GM23338 (cell line): ENCODE data around the gene QPCTL. TPM values are rescaled to one million over a fixed set of nuclear protein-coding genes. Genes with fewer than 3 reads are reported as not detected.
A peak's percentile ranks its signal among the peaks of the same experiment; 100 is the strongest.

Experiments used
- ATAC-seq: fragments of 200-7000 bp; cut with Tn5 transposase; 3 replicates; pipeline ENCODE4 v1.9.1; 2020
- DNase-seq: peaks from one replicate; pipeline ENCODE4 v3.0.0-alpha.2; 2015; ENCODE audit warnings: low spot score
- H2AFZ ChIP-seq: fragments of 200-600 bp; sonication (generic); 2 replicates; pipeline ENCODE4 v1.8.0; 2016; ENCODE audit warnings: antibody characterized with exemption, mild to moderate bottlenecking, moderate library complexity
- H3F3A ChIP-seq: fragments of 200-600 bp; sonication (generic); replicated peaks from 2 replicates; pipeline ENCODE4 v1.8.0; 2017; ENCODE audit warnings: antibody characterized with exemption, mixed run types, low read depth
- H3K27ac ChIP-seq: fragments of 200-600 bp; sonication (generic); 2 replicates; pipeline ENCODE4 v1.6.1; 2016; ENCODE audit warnings: low read depth
- H3K27me3 ChIP-seq: fragments of 200-600 bp; sonication (generic); 2 replicates; pipeline ENCODE4 v1.8.0; 2016; ENCODE audit warnings: mild to moderate bottlenecking, mixed run types, moderate library complexity; ENCODE audit not compliant: insufficient read depth
- H3K36me3 ChIP-seq: fragments of 200-600 bp; sonication (generic); 2 replicates; pipeline ENCODE4 v1.8.0; 2016; ENCODE audit warnings: mild to moderate bottlenecking; ENCODE audit not compliant: insufficient read depth
- H3K4me1 ChIP-seq: fragments of 200-600 bp; sonication (generic); 2 replicates; pipeline ENCODE4 v1.8.0; 2016; ENCODE audit warnings: mild to moderate bottlenecking, moderate library complexity; ENCODE audit not compliant: insufficient read depth
- H3K4me2 ChIP-seq: fragments of 200-600 bp; sonication (generic); 2 replicates; pipeline ENCODE4 v1.7.1; 2017; ENCODE audit warnings: mixed run types
- H3K4me3 ChIP-seq: fragments of 200-600 bp; sonication (generic); 2 replicates; pipeline ENCODE4 v1.6.1; 2016; ENCODE audit warnings: mixed run types
- H3K79me2 ChIP-seq: fragments of 200-600 bp; sonication (generic); replicated peaks from 2 replicates; pipeline ENCODE4 v1.8.0; 2017; ENCODE audit warnings: mild to moderate bottlenecking; ENCODE audit not compliant: insufficient read depth
- H3K9me2 ChIP-seq: fragments of 200-600 bp; sonication (generic); 2 replicates; pipeline ENCODE4 v1.8.0; 2017; ENCODE audit not compliant: insufficient read depth
- H4K20me1 ChIP-seq: fragments of 200-600 bp; sonication (generic); replicated peaks from 2 replicates; pipeline ENCODE4 v1.8.0; 2017; ENCODE audit warnings: mild to moderate bottlenecking; ENCODE audit not compliant: insufficient read depth
- H3K27ac Mint-ChIP-seq: 2 replicates; pipeline ENCODE4 v1.8.0; 2020; ENCODE audit warnings: inconsistent platforms, mild to moderate bottlenecking, moderate library complexity, mixed read lengths
- H3K27me3 Mint-ChIP-seq: 3 replicates; pipeline ENCODE4 v1.8.0; 2022; ENCODE audit warnings: low read depth, mild to moderate bottlenecking, moderate library complexity, mixed read lengths, inconsistent platforms; ENCODE audit not compliant: insufficient read depth, poor library complexity
- H3K36me3 Mint-ChIP-seq: 3 replicates; pipeline ENCODE4 v1.8.0; 2021; ENCODE audit warnings: low read depth, mild to moderate bottlenecking, inconsistent platforms, moderate library complexity, mixed read lengths
- H3K4me1 Mint-ChIP-seq: 3 replicates; pipeline ENCODE4 v1.8.0; 2020; ENCODE audit warnings: mild to moderate bottlenecking, inconsistent platforms, mixed read lengths
- H3K4me3 Mint-ChIP-seq: 3 replicates; pipeline ENCODE4 v1.8.0; 2021; ENCODE audit warnings: moderate library complexity, mild to moderate bottlenecking, inconsistent platforms, mixed read lengths
- H3K9me3 Mint-ChIP-seq: 3 replicates; pipeline ENCODE4 v1.8.0; 2020; ENCODE audit warnings: moderate library complexity, mild to moderate bottlenecking, inconsistent platforms, mixed read lengths
- CREB1 ChIP-seq: fragments of 250-450 bp; sonication (Bioruptor Pico); IDR thresholded peaks from 2 replicates; pipeline ENCODE4 v1.5.0; 2020; ENCODE audit warnings: low read depth, mild to moderate bottlenecking, moderate library complexity
- CTCF ChIP-seq, 2 experiments: fragments of 200-600 bp in 1 of 2; sonication (generic) in 1 of 2; conservative IDR thresholded peaks; 2 replicates each; pipeline versions ENCODE4 v1.5.1 to v1.6.1; 2016 to 2017; ENCODE audit warnings: antibody characterized with exemption in 2 of 2, low read depth in 2 of 2, mild to moderate bottlenecking in 2 of 2, moderate library complexity in 1 of 2
- EZH2 ChIP-seq: fragments of 200-600 bp; sonication (generic); IDR thresholded peaks from one replicate; pipeline ENCODE4 v1.8.0; 2017; ENCODE audit warnings: antibody characterized with exemption, mild to moderate bottlenecking, low read depth; ENCODE audit not compliant: unreplicated experiment
- EZH2phosphoT487 ChIP-seq: fragments of 200-600 bp; sonication (generic); IDR thresholded peaks from one replicate; pipeline ENCODE4 v1.8.1; 2018; ENCODE audit warnings: antibody characterized with exemption; ENCODE audit not compliant: unreplicated experiment
- JUNB ChIP-seq: IDR thresholded peaks from one replicate; pipeline ENCODE4 v1.6.1; 2016; ENCODE audit warnings: antibody characterized with exemption; ENCODE audit not compliant: unreplicated experiment
- NANOG ChIP-seq: IDR thresholded peaks from 2 replicates; pipeline ENCODE4 v1.6.1; 2016; ENCODE audit warnings: antibody characterized with exemption, borderline replicate concordance
- POLR2AphosphoS5 ChIP-seq: IDR thresholded peaks from 2 replicates; pipeline ENCODE4 v1.6.1; 2016; ENCODE audit warnings: antibody characterized with exemption, low read depth
- STAT1 ChIP-seq: IDR thresholded peaks from one replicate; pipeline ENCODE4 v1.6.1; 2016; ENCODE audit warnings: antibody characterized with exemption; ENCODE audit not compliant: unreplicated experiment
- ZNF114 ChIP-seq: fragments of 250-450 bp; sonication (Bioruptor Pico); IDR thresholded peaks from 2 replicates; pipeline ENCODE4 v1.5.0; 2020; ENCODE audit warnings: mild to moderate bottlenecking, moderate library complexity
- ZNF331 ChIP-seq: fragments of 250-450 bp; sonication (Bioruptor Pico); IDR thresholded peaks from 2 replicates; pipeline ENCODE4 v1.5.0; 2020; ENCODE audit warnings: low read depth, mild to moderate bottlenecking, moderate library complexity
- polyA plus RNA-seq: library from polyadenylated mRNA; unstranded; fragments of >200 nt; fragmentation: Nextera tagmentation; extraction: Ambion mirVana; gene quantifications from 2 replicates; pipeline ENCODE4 v1.2.1, GENCODE V29; 2016
- total RNA-seq: library from RNA; depleted of rRNA; stranded (reverse); fragments of >200 nt; shearing (Covaris generic); gene quantifications from 2 replicates; pipeline ENCODE4 v1.2.3, GENCODE V29; 2014
- TF ChIP-seq, protein P1 (sequence below): IDR thresholded peaks from 2 replicates; pipeline ENCODE4 v1.6.1; 2016; ENCODE audit warnings: antibody characterized with exemption
- TF ChIP-seq, protein P2 (sequence below): fragments of 250-450 bp; sonication (Bioruptor Pico); IDR thresholded peaks from 2 replicates; pipeline ENCODE4 v1.5.0; 2020; ENCODE audit warnings: mild to moderate bottlenecking, moderate library complexity
- TF ChIP-seq, protein P3 (sequence below): IDR thresholded peaks from one replicate; pipeline ENCODE4 v1.6.1; 2018; ENCODE audit warnings: antibody characterized with exemption; ENCODE audit not compliant: unreplicated experiment

QPCTL gene
- total and polyA plus RNA-seq, 2 experiments from 2014 or later: 10.6 to 26.2 TPM

GRCh38 chr19:45705115-45705514 lies 12.6 kb downstream of the QPCTL start:
- TF ChIP-seq, protein P1, sequence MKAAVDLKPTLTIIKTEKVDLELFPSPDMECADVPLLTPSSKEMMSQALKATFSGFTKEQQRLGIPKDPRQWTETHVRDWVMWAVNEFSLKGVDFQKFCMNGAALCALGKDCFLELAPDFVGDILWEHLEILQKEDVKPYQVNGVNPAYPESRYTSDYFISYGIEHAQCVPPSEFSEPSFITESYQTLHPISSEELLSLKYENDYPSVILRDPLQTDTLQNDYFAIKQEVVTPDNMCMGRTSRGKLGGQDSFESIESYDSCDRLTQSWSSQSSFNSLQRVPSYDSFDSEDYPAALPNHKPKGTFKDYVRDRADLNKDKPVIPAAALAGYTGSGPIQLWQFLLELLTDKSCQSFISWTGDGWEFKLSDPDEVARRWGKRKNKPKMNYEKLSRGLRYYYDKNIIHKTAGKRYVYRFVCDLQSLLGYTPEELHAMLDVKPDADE: no peak
- TF ChIP-seq NANOG (no peak), ZNF331 (CRISPR knock-in tag) (no peak), JUNB (no peak), ZNF114 (CRISPR knock-in tag) (no peak), STAT1 (no peak), CREB1 (CRISPR knock-in tag) (no peak), CTCF (conservative IDR thresholded peaks at IDR 0.05; ENCODE audit: low read depth in 2 of 2) (no peak), EZH2phosphoT487 (no peak), POLR2AphosphoS5 (no peak), EZH2 (no peak)
- TF ChIP-seq, protein P2, sequence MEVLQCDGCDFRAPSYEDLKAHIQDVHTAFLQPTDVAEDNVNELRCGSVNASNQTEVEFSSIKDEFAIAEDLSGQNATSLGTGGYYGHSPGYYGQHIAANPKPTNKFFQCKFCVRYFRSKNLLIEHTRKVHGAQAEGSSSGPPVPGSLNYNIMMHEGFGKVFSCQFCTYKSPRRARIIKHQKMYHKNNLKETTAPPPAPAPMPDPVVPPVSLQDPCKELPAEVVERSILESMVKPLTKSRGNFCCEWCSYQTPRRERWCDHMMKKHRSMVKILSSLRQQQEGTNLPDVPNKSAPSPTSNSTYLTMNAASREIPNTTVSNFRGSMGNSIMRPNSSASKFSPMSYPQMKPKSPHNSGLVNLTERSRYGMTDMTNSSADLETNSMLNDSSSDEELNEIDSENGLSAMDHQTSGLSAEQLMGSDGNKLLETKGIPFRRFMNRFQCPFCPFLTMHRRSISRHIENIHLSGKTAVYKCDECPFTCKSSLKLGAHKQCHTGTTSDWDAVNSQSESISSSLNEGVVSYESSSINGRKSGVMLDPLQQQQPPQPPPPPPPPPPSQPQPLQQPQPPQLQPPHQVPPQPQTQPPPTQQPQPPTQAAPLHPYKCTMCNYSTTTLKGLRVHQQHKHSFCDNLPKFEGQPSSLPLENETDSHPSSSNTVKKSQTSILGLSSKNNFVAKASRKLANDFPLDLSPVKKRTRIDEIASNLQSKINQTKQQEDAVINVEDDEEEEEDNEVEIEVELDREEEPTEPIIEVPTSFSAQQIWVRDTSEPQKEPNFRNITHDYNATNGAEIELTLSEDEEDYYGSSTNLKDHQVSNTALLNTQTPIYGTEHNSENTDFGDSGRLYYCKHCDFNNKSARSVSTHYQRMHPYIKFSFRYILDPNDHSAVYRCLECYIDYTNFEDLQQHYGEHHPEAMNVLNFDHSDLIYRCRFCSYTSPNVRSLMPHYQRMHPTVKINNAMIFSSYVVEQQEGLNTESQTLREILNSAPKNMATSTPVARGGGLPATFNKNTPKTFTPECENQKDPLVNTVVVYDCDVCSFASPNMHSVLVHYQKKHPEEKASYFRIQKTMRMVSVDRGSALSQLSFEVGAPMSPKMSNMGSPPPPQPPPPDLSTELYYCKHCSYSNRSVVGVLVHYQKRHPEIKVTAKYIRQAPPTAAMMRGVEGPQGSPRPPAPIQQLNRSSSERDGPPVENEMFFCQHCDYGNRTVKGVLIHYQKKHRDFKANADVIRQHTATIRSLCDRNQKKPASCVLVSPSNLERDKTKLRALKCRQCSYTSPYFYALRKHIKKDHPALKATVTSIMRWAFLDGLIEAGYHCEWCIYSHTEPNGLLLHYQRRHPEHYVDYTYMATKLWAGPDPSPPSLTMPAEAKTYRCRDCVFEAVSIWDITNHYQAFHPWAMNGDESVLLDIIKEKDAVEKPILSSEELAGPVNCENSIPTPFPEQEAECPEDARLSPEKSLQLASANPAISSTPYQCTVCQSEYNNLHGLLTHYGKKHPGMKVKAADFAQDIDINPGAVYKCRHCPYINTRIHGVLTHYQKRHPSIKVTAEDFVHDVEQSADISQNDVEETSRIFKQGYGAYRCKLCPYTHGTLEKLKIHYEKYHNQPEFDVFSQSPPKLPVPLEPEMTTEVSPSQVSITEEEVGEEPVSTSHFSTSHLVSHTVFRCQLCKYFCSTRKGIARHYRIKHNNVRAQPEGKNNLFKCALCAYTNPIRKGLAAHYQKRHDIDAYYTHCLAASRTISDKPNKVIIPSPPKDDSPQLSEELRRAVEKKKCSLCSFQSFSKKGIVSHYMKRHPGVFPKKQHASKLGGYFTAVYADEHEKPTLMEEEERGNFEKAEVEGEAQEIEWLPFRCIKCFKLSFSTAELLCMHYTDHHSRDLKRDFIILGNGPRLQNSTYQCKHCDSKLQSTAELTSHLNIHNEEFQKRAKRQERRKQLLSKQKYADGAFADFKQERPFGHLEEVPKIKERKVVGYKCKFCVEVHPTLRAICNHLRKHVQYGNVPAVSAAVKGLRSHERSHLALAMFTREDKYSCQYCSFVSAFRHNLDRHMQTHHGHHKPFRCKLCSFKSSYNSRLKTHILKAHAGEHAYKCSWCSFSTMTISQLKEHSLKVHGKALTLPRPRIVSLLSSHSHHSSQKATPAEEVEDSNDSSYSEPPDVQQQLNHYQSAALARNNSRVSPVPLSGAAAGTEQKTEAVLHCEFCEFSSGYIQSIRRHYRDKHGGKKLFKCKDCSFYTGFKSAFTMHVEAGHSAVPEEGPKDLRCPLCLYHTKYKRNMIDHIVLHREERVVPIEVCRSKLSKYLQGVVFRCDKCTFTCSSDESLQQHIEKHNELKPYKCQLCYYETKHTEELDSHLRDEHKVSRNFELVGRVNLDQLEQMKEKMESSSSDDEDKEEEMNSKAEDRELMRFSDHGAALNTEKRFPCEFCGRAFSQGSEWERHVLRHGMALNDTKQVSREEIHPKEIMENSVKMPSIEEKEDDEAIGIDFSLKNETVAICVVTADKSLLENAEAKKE (CRISPR knock-in tag): no peak
- TF ChIP-seq, protein P3, sequence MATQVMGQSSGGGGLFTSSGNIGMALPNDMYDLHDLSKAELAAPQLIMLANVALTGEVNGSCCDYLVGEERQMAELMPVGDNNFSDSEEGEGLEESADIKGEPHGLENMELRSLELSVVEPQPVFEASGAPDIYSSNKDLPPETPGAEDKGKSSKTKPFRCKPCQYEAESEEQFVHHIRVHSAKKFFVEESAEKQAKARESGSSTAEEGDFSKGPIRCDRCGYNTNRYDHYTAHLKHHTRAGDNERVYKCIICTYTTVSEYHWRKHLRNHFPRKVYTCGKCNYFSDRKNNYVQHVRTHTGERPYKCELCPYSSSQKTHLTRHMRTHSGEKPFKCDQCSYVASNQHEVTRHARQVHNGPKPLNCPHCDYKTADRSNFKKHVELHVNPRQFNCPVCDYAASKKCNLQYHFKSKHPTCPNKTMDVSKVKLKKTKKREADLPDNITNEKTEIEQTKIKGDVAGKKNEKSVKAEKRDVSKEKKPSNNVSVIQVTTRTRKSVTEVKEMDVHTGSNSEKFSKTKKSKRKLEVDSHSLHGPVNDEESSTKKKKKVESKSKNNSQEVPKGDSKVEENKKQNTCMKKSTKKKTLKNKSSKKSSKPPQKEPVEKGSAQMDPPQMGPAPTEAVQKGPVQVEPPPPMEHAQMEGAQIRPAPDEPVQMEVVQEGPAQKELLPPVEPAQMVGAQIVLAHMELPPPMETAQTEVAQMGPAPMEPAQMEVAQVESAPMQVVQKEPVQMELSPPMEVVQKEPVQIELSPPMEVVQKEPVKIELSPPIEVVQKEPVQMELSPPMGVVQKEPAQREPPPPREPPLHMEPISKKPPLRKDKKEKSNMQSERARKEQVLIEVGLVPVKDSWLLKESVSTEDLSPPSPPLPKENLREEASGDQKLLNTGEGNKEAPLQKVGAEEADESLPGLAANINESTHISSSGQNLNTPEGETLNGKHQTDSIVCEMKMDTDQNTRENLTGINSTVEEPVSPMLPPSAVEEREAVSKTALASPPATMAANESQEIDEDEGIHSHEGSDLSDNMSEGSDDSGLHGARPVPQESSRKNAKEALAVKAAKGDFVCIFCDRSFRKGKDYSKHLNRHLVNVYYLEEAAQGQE: no peak
- no peak overlapping the region for H3K4me3 ChIP-seq
- 0 out of 2 replicates have a peak, but pooled peaks cover 9% of the 10 kb centered on the region for H3F3A ChIP-seq
- H2AFZ ChIP-seq: no peak overlapping the region
- H3K36me3 ChIP-seq: peaks cover 5% of the 10 kb centered on the region; the same call in 1 of the 2 replicates
- peaks cover 41% of the 10 kb centered on the region for H3K36me3 Mint-ChIP-seq
- H3K27me3 Mint-ChIP-seq: peaks cover 12% of the 10 kb centered on the region
- no peaks in the 10 kb centered on the region; the same call in 1 of the 2 replicates for H3K4me1 ChIP-seq
- no peaks in the 10 kb centered on the region for H3K9me2 ChIP-seq
- ATAC-seq (no peak), DNase-seq (no peak)
- H4K20me1 ChIP-seq: no peaks in the 10 kb centered on the region; the same call in none of the 2 replicates
- H3K9me3 Mint-ChIP-seq: peaks cover 3% of the 10 kb centered on the region; the same call in 2 of the 3 replicates
- no peak overlapping the region for H3K4me3 Mint-ChIP-seq
- no peak overlapping the region for H3K27ac Mint-ChIP-seq
- peak overlapping the region; percentile 50; the same call in 1 of the 2 replicates for H3K27ac ChIP-seq
- H3K4me2 ChIP-seq: no peak overlapping the region
- peaks cover 2% of the 10 kb centered on the region; the same call in 1 of the 3 replicates for H3K4me1 Mint-ChIP-seq
- no peaks in the 10 kb centered on the region for H3K79me2 ChIP-seq
- H3K27me3 ChIP-seq: no peaks in the 10 kb centered on the region
